Aorta (tissue), 5 donors: ENCODE data around the gene CAPS. TPM values are rescaled to one million over a fixed set of nuclear protein-coding genes. Genes with fewer than 3 reads are reported as not detected.

Experiments
- ATAC-seq: fragments of 200-7000 bp; cut with Tn5 transposase; one replicate; pipeline ENCODE4 v1.9.1; 2022; ENCODE audit warnings: moderate library complexity; ENCODE audit not compliant: low FRiP score
- DNase-seq, 2 donors: peaks; one replicate each; pipeline ENCODE4 v3.0.0-alpha.2; 2020
- H3K27ac ChIP-seq, 2 donors: one replicate each; pipeline ENCODE4 v1.5.1; 2013; ENCODE audit warnings: low read length in 2 of 2, mild to moderate bottlenecking in 2 of 2, moderate library complexity in 2 of 2, control low read depth in 1 of 2, inconsistent platforms in 1 of 2, low read depth in 1 of 2
- H3K27me3 ChIP-seq, 2 donors: one replicate each; pipeline ENCODE4 v1.6.1; 2013; ENCODE audit warnings: control low read depth in 1 of 2, low read length in 1 of 2, mild to moderate bottlenecking in 1 of 2, moderate library complexity in 1 of 2; ENCODE audit not compliant: insufficient read depth in 2 of 2, control insufficient read depth in 1 of 2
- H3K36me3 ChIP-seq, 2 donors: one replicate each; pipeline ENCODE4 v1.6.1; 2013; ENCODE audit warnings: control low read depth in 1 of 2, low read length in 1 of 2, mild to moderate bottlenecking in 1 of 2; ENCODE audit not compliant: insufficient read depth in 2 of 2, control insufficient read depth in 1 of 2
- H3K4me1 ChIP-seq, 2 donors: one replicate each; pipeline ENCODE4 v1.6.1; 2013; ENCODE audit warnings: low read length in 2 of 2, control low read depth in 1 of 2, mild to moderate bottlenecking in 1 of 2, moderate library complexity in 1 of 2; ENCODE audit not compliant: insufficient read depth in 2 of 2, control insufficient read depth in 1 of 2
- H3K4me3 ChIP-seq, 2 donors: one replicate each; pipeline ENCODE4 v1.5.1; 2013; ENCODE audit warnings: low read length in 2 of 2, control low read depth in 1 of 2, mild to moderate bottlenecking in 1 of 2
- H3K9me3 ChIP-seq: one replicate; pipeline ENCODE4 v1.6.1; 2013; ENCODE audit warnings: mild to moderate bottlenecking, low read length; ENCODE audit not compliant: control insufficient read depth
- WGBS, 2 donors: extraction: QIAGEN DNeasy Blood & Tissue Kit; methylation state at CpG; one replicate each; pipeline ENCODE4 v1.1.7; 2013; 5-methylcytosine and 5-hydroxymethylcytosine counted together
- intact Hi-C, 2 donors: fragments of 100-400 bp; cut with DNase I; formaldehyde crosslinking; loops; one replicate each; pipeline versions ENCODE4 v1.14.2 to v1.15.0; 2022
- polyA plus RNA-seq, 2 donors: library from polyadenylated mRNA; stranded (reverse); fragments of 200-250 nt; gene quantifications; one replicate each; pipeline ENCODE4 v1.2.3, GENCODE V29; 2013
- total RNA-seq, 2 donors: library from RNA; stranded (reverse); fragmentation: NEBNext Ultra II Directional; extraction: Animal tissue kit (Norgen Biotek cat#: 25700); gene quantifications; one replicate each; pipeline ENCODE4 v1.2.1, GENCODE V29; 2021
- donor health status: healthy with polysubstance abuse.
- donor health status: Bipolar disorder and iron deficiency.
- donor health status: DM: no; HTN: no; CAD: no.
- donor health status: DM: no; HTN: no; CAD: no.
- donor health status: DM: yes; HTN: yes; CAD: no.

The CAPS gene
- total and polyA plus RNA-seq, 4 donors = 9.3 to 70.9 (median 11.7) TPM

- Histone ChIP-seq H3K27me3 (no peaks in the 10 kb centered on the region), H3K36me3 (peaks cover 0 to 4% of the 10 kb centered on the region in 2 donors), H3K9me3 (no peaks in the 10 kb centered on the region), H3K4me3 (no peak overlapping the region), H3K27ac (no peak overlapping the region), H3K4me1 (no peaks in the 10 kb centered on the region)
- ATAC-seq (no peak), DNase-seq (no peak)
- intact Hi-C loops = no loop called here
- 70 to 80% methylated on average over 10 of the region's 10 CpGs for WGBS, 2 donors
Measured at GRCh38 chr19:5943045-5943444, 29.0 kb downstream of the CAPS start.

GRCh38 chr19:5943623-5944022 is 29.6 kb downstream of the CAPS start:
- DNase-seq (no peak), ATAC-seq (no peak)
- WGBS, 2 donors = 47 to 65% methylated on average over 10 of the region's 10 CpGs
- H3K9me3 ChIP-seq = no peaks in the 10 kb centered on the region
- no peak overlapping the region for H3K27ac ChIP-seq
- intact Hi-C loops = no loop called here
- no peak overlapping the region for H3K4me3 ChIP-seq
- H3K27me3 ChIP-seq = no peaks in the 10 kb centered on the region
- peaks cover 0 to 4% of the 10 kb centered on the region in 2 donors for H3K36me3 ChIP-seq
- no peaks in the 10 kb centered on the region for H3K4me1 ChIP-seq

GRCh38 chr19:5947435-5947834 is 33.4 kb downstream of the CAPS start:
- no peaks in the 10 kb centered on the region for H3K27me3 ChIP-seq
- H3K9me3 ChIP-seq = no peaks in the 10 kb centered on the region
- 73 to 87% methylated on average over 13 of the region's 13 CpGs for WGBS, 2 donors
- H3K27ac ChIP-seq = no peak overlapping the region
- ATAC-seq (peak; percentile 50), DNase-seq (peak in 1 of 2 donors; percentile 90)
- intact Hi-C loops = no loop called here
- H3K36me3 ChIP-seq = no peaks in the 10 kb centered on the region
- H3K4me1 ChIP-seq = no peaks in the 10 kb centered on the region
- no peak overlapping the region for H3K4me3 ChIP-seq

GRCh38 chr19:5948752-5949564 is 34.9 kb downstream of the CAPS start:
- Histone ChIP-seq H3K4me1 (peaks cover 0 to 4% of the 10 kb centered on the region in 2 donors), H3K36me3 (no peaks in the 10 kb centered on the region), H3K27ac (no peak overlapping the region), H3K27me3 (no peaks in the 10 kb centered on the region), H3K4me3 (no peak overlapping the region), H3K9me3 (no peaks in the 10 kb centered on the region)
- intact Hi-C loops = no loop called here
- WGBS, 2 donors = 24 to 36% methylated on average over 13 of the region's 13 CpGs
- ATAC-seq (no peak), DNase-seq (no peak)

- DNase-seq (no peak), ATAC-seq (no peak)
- intact Hi-C loops = no loop called here
- H3K4me1 ChIP-seq = peaks cover 0 to 4% of the 10 kb centered on the region in 2 donors
- no peaks in the 10 kb centered on the region for H3K9me3 ChIP-seq
- WGBS, 2 donors = 85 to 93% methylated on average over 13 of the region's 13 CpGs
- H3K27ac ChIP-seq = no peak overlapping the region
- H3K4me3 ChIP-seq = no peak overlapping the region
- no peaks in the 10 kb centered on the region for H3K36me3 ChIP-seq
- H3K27me3 ChIP-seq = no peaks in the 10 kb centered on the region
Measured at GRCh38 chr19:5949792-5950305, 35.8 kb downstream of the CAPS start.

GRCh38 chr19:5950741-5951140 is 36.7 kb downstream of the CAPS start:
- ATAC-seq = no peak
- H3K36me3 ChIP-seq = no peaks in the 10 kb centered on the region
- peaks cover 0 to 4% of the 10 kb centered on the region in 2 donors for H3K4me1 ChIP-seq
- H3K27me3 ChIP-seq = no peaks in the 10 kb centered on the region
- intact Hi-C loops = no loop called here
- H3K27ac ChIP-seq = no peak overlapping the region
- no peak for DNase-seq
- H3K4me3 ChIP-seq = no peak overlapping the region
- no peaks in the 10 kb centered on the region for H3K9me3 ChIP-seq
- WGBS, 2 donors = 86 to 90% methylated on average over 3 of the region's 3 CpGs

GRCh38 chr19:5951338-5951861 is 37.3 kb downstream of the CAPS start:
- no peak overlapping the region for H3K4me3 ChIP-seq
- 83 to 86% methylated on average over 19 of the region's 19 CpGs for WGBS, 2 donors
- DNase-seq (peak in 1 of 2 donors; percentile 69), ATAC-seq (no peak)
- H3K27ac ChIP-seq = no peak overlapping the region
- H3K36me3 ChIP-seq = no peaks in the 10 kb centered on the region
- H3K9me3 ChIP-seq = no peaks in the 10 kb centered on the region
- peaks cover 0 to 4% of the 10 kb centered on the region in 2 donors for H3K4me1 ChIP-seq
- H3K27me3 ChIP-seq = no peaks in the 10 kb centered on the region
- intact Hi-C loops = no loop called here

- 82 to 83% methylated on average over 18 of the region's 18 CpGs for WGBS, 2 donors
- Histone ChIP-seq H3K4me1 (peaks cover 0 to 4% of the 10 kb centered on the region in 2 donors), H3K9me3 (no peaks in the 10 kb centered on the region), H3K4me3 (no peak overlapping the region), H3K27me3 (no peaks in the 10 kb centered on the region), H3K27ac (no peak overlapping the region), H3K36me3 (no peaks in the 10 kb centered on the region)
- DNase-seq (no peak), ATAC-seq (no peak)
- intact Hi-C loops = no loop called here
Measured at GRCh38 chr19:5952193-5953029, 38.4 kb downstream of the CAPS start.
